ENCODE data around the gene PTPRK. TPM values are rescaled to one million over a fixed set of nuclear protein-coding genes. Genes with fewer than 3 reads are reported as not detected.

PTPRK gene
- total RNA-seq, 4 donors from 2014 or later = 10.3 to 36.0 (median 20.5) TPM

- Histone ChIP-seq H3K9me3 (no peaks in the 10 kb centered on the region), H3K36me3 (no peaks in the 10 kb centered on the region), H3K27me3 (no peaks in the 10 kb centered on the region), H3K4me1 (peaks cover 0 to 6% (median 0%) of the 10 kb centered on the region in 3 donors), H3K27ac (no peak overlapping the region), H3K4me3 (no peak overlapping the region)
- no peak for TF ChIP-seq CTCF (IDR thresholded peaks at IDR 0.05)
- intact Hi-C loops (cut with DNase I) = no loop called here
- 85 to 88% methylated on average over 1 of the region's 1 CpG for WGBS, 2 donors
- DNase-seq = no peak
Measured at GRCh38 chr6:128278836-128279235, 241.6 kb downstream of the PTPRK start.

GRCh38 chr6:128277379-128277778 is 243.0 kb downstream of the PTPRK start:
- no peak overlapping the region for H3K4me3 ChIP-seq
- TF ChIP-seq POLR2A (IDR thresholded peaks at IDR 0.05) (no peak), CTCF (IDR thresholded peaks at IDR 0.05) (no peak)
- no peaks in the 10 kb centered on the region for H3K36me3 ChIP-seq
- H3K27ac ChIP-seq = no peak overlapping the region
- intact Hi-C loops (cut with DNase I) = no loop called here
- H3K27me3 ChIP-seq = no peaks in the 10 kb centered on the region
- no peaks in the 10 kb centered on the region for H3K9me3 ChIP-seq
- WGBS, 2 donors = 82 to 89% methylated on average over 3 of the region's 3 CpGs
- no peak for DNase-seq
- peaks cover 0 to 6% (median 0%) of the 10 kb centered on the region in 3 donors for H3K4me1 ChIP-seq

- TF ChIP-seq CTCF (IDR thresholded peaks at IDR 0.05) (no peak), POLR2A (IDR thresholded peaks at IDR 0.05) (no peak)
- Histone ChIP-seq H3K27ac (no peak overlapping the region), H3K4me1 (peaks cover 0 to 16% (median 0%) of the 10 kb centered on the region in 3 donors), H3K4me3 (no peak overlapping the region), H3K27me3 (no peaks in the 10 kb centered on the region), H3K9me3 (no peaks in the 10 kb centered on the region), H3K36me3 (no peaks in the 10 kb centered on the region)
- intact Hi-C loops (cut with DNase I) = no loop called here
- DNase-seq = no peak
Measured at GRCh38 chr6:128276311-128276710, 244.1 kb downstream of the PTPRK start.

- H3K36me3 ChIP-seq = no peaks in the 10 kb centered on the region
- DNase-seq = no peak
- intact Hi-C loops (cut with DNase I) = no loop called here
- TF ChIP-seq CTCF (IDR thresholded peaks at IDR 0.05) (no peak), POLR2A (IDR thresholded peaks at IDR 0.05) (no peak)
- H3K4me3 ChIP-seq = no peak overlapping the region
- H3K27ac ChIP-seq = no peak overlapping the region
- no peaks in the 10 kb centered on the region for H3K9me3 ChIP-seq
- no peaks in the 10 kb centered on the region for H3K27me3 ChIP-seq
- H3K4me1 ChIP-seq = peaks cover 0 to 22% (median 2%) of the 10 kb centered on the region in 3 donors
Measured at GRCh38 chr6:128275681-128276080, 244.7 kb downstream of the PTPRK start.

GRCh38 chr6:128275030-128275429 is 245.4 kb downstream of the PTPRK start:
- Histone ChIP-seq H3K9me3 (no peaks in the 10 kb centered on the region), H3K27me3 (no peaks in the 10 kb centered on the region), H3K27ac (no peak overlapping the region), H3K4me3 (no peak overlapping the region), H3K4me1 (peaks cover 0 to 23% (median 2%) of the 10 kb centered on the region in 3 donors), H3K36me3 (no peaks in the 10 kb centered on the region)
- DNase-seq = no peak
- whole genome bisulfite sequencing, 2 donors = 83 to 89% methylated on average over 1 of the region's 1 CpG
- intact Hi-C loops (cut with DNase I) = no loop called here
- no peak for TF ChIP-seq POLR2A (IDR thresholded peaks at IDR 0.05)
- no peak for TF ChIP-seq CTCF (IDR thresholded peaks at IDR 0.05)
